ENCODE data around the gene STXBP1.

DNA sequence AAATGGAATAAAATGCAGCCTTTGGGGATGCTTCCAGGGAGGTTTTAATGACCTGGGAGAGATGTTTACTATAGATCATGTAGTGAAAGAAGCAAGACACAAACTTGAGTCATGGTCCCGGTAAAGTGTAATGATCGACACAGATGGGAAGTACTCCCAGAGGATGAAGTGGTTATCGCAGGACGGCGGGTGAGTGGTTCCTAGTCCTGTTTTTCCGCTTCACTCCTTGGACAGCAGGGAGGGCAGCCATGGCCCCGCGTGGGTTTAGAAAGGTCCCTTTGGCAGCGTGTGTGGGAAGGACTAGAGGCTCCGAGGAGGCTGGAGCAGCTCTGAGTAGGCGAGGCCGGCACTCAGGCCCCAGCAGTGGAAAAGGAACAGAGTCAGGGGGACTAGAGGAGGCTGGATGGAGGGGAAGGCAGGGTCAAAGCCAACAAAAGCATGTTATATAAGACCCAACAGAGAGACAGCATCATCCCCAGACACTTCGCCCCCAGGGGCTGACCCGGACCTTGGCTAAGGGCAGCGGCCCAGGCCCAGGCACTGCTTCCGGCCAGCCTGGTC lies 49.2 kb upstream of the STXBP1 start:
- peak; percentile 38 for TF ChIP-seq POLR2AphosphoS5 (IDR thresholded peaks at IDR 0.05; ENCODE audit: insufficient read depth, low read depth, low read length)
- TF ChIP-seq, protein P1, sequence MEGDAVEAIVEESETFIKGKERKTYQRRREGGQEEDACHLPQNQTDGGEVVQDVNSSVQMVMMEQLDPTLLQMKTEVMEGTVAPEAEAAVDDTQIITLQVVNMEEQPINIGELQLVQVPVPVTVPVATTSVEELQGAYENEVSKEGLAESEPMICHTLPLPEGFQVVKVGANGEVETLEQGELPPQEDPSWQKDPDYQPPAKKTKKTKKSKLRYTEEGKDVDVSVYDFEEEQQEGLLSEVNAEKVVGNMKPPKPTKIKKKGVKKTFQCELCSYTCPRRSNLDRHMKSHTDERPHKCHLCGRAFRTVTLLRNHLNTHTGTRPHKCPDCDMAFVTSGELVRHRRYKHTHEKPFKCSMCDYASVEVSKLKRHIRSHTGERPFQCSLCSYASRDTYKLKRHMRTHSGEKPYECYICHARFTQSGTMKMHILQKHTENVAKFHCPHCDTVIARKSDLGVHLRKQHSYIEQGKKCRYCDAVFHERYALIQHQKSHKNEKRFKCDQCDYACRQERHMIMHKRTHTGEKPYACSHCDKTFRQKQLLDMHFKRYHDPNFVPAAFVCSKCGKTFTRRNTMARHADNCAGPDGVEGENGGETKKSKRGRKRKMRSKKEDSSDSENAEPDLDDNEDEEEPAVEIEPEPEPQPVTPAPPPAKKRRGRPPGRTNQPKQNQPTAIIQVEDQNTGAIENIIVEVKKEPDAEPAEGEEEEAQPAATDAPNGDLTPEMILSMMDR (IDR thresholded peaks at IDR 0.05; ENCODE audit: extremely low read depth in 1 of 2, insufficient read depth in 1 of 2, low read depth in 1 of 2, low read length in 2 of 2), result peak in 1 of 2 donors; percentile 22
- TF ChIP-seq MAX (IDR thresholded peaks at IDR 0.05; ENCODE audit: insufficient read depth, insufficient read length), result no peak
- TF ChIP-seq POLR2A (IDR thresholded peaks at IDR 0.05; ENCODE audit: low read depth, low read length), result peak; percentile 32
- peak; percentile 60 for TF ChIP-seq MYC (IDR thresholded peaks at IDR 0.05; ENCODE audit: low read depth, low read length)
- TF ChIP-seq GATA2 (IDR thresholded peaks at IDR 0.05; ENCODE audit: insufficient read depth, insufficient read length, low read depth, low read length), result peak; percentile 33
- TF ChIP-seq EZH2 (IDR thresholded peaks at IDR 0.05; ENCODE audit: borderline replicate concordance, low read depth, low read length, severe bottlenecking), result no peak

All from endothelial cell of umbilical vein (primary cell).